Activated naive CD8-positive, alpha-beta T cell treated with anti-CD3 and anti-CD28 coated beads, Interleukin-2, amount 50 U/mL, for 16 hours (primary cell): ENCODE results near the gene MCCC2.
"Not testable (repeated sequence)": the region's sequence is repeated elsewhere in the genome, so short reads cannot be mapped to it uniquely, and the experiment has no call there.

Experiments
- DNase-seq: peaks from one replicate; pipeline ENCODE4 v3.0.0-alpha.2; 2020; ENCODE audit warnings: low read depth, low spot score

MCCC2 gene

GRCh38 chr5:71662381-71662780, 75.2 kb downstream of the MCCC2 start:
- no peak for DNase-seq

DNA sequence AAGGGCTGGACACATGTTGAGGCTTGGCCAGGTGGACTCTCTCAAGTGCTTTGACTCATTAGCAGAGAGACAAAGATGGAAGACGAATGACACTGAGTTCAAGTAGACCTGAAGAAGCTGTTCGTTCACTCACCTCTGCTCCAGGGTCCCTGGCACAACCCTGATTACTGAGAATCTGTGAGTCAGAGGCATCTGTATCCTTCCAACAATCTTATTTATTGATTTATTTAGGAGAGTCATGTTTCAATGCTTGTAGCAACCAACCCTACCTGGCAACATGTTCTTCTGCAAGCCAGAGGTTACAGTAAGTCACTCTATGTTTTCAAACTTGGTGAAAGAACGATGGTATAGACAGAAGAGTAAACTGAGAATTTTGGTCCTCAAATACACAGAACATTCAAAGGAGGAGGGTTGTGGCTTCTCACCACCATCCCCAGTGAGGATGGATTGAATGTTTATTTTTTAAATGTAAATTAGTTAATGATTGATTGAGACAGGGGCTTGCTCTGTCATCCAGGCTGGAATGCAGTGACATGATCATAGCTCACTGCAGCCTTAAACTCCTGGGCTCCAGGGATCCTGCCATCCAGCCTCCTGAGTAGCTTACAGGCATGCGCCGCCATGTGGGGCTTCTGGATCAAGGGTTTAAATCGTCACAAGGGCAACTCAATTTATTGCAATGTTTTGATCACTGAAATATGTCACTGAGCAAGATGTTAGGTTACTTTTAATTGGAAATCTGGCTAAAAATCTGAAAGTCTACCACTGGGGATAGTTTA, 76.2 kb downstream of the MCCC2 start:
- DNase-seq = no peak

DNA sequence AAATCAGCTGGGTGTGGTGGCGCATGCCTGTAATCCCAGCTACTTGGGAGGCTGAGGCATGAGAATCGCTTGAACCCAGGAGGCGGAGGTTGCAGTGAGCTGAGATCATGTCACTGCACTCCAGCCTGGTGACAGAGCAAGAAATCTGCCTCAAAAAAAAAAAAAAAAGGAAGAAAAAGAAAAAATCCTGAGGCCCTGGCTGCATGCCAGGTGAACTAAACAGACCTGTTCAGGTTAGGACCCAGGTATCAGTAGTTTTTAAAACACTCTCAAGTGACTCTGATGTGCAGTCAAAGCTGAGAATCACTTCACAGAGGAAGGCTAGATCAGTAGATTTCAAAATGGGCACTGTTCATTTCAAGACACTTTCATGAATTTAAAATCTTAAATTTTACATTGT, 77.5 kb downstream of the MCCC2 start:
- DNase-seq = not testable (repeated sequence)

DNA sequence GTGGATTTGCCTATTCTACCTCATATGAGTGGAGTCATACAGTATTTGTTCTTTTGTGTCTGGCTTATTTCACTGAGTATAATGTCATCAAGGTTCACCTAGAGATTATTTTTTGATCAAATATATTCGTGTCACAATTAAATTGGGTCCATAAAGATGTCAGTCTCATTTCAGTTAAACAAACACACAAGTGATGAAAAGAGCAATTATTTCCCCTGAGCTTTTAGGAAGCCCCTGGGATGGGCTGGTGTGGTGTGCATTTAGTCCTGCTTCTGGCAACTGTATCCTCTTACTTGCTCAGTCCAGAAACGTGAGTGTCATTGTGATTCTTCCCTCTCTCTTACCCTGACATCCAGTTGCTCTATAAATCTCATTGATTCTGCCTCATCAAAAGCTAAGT, 79.2 kb downstream of the MCCC2 start:
- no peak for DNase-seq

DNA sequence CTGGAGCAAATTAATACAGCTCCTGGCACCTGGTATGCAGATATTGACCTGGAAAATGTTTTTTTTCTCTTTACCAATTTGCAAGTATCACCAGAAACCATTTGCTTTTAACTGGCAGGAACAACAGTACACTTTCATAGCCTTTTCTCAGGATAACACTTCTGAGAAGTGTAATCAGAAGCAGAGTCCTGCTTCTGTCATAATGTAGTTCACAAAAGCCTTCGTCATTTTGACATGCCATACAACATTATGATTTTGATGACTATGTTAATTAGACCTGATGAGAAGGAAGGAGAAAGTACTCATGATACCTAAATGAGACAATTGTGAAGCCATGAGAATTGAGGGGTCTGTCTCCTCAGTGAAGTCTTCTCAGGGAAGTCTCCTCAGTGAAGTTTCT, 90.8 kb downstream of the MCCC2 start:
- DNase-seq = no peak

- DNase-seq = no peak
Measured at GRCh38 chr5:71679714-71680113, 92.6 kb downstream of the MCCC2 start.

GRCh38 chr5:71680510-71680909, 93.4 kb downstream of the MCCC2 start:
- DNase-seq = no peak

- DNase-seq = no peak
Measured at GRCh38 chr5:71681296-71681695, 94.2 kb downstream of the MCCC2 start.

GRCh38 chr5:71684309-71684708, 97.2 kb downstream of the MCCC2 start:
- DNase-seq = no peak

DNA sequence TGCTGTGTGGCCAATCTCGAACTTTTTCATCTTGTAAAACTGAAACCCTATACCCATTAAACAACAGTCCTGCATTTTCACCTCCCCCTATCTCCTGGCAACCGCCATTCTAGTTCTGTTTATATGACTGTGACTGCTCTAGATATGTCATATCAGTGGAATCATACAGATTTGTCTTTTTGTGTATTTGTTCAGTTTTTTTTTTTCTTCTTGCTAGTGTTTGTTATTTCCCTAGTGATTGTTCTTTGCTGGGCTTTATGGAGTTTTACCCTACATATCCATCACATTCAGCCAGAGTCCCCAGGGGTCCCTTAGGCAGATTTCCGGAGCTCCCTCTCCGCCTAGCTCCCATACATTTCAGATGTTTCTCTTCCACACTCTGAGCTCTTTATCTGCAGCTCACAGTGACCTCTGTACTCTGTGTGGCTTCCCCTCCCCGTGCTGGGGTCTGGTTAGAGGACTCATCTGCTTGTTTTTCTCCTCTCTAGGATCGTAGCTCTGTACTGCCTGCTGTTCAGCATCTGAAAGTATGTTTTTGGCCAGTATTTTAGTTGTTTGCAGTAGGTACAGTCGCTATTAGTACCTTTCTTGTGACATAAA, 106.8 kb downstream of the MCCC2 start:
- DNase-seq = no peak

- DNase-seq = no peak
Measured at GRCh38 chr5:71695071-71695470, 107.9 kb downstream of the MCCC2 start.

- no peak for DNase-seq
Measured at GRCh38 chr5:71695595-71695994, 108.5 kb downstream of the MCCC2 start.

GRCh38 chr5:71697967-71698366, 110.8 kb downstream of the MCCC2 start:
- no peak for DNase-seq

DNA sequence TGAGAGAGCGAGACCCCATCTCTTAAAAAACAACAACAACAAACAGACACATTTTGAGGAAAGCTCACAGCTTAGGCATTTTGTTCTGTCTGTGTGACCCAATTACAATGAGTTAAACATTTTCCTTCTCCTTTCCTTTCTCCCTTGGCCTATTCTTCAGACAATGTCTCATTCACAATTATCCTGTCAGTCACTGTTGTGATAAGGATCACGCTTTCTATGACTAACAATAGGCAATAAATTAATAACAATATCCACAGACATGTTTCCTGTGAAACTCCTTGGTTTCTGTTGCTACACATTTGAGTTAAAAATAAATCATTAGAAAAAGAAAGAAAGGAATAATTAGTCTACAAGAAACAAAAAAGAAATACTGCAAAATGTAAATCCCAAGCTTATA, 112.1 kb downstream of the MCCC2 start:
- no peak for DNase-seq

DNA sequence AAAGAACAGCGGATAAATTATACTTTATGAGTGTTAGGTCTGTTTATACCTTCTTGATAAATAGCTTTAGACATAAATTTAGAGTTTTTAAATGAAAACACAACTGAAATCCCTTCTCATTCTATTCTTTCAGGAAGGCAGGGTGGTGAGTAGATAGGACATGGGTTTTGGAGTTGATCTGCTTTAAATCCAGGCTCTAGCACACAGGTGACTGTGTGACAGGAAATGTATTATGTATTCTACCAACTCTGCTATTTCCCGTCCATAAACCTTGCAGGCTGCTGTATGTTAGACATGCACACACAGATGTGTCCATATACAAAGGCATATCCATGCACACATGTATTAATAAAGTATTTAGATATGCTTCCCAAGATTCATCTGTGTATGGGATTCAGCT, 112.6 kb downstream of the MCCC2 start:
- no peak for DNase-seq

GRCh38 chr5:71700803-71701202, 113.7 kb downstream of the MCCC2 start:
- DNase-seq = no peak

- DNase-seq = no peak
Measured at GRCh38 chr5:71701407-71701806, 114.3 kb downstream of the MCCC2 start.

- DNase-seq = no peak
Measured at GRCh38 chr5:71703941-71704340, 116.8 kb downstream of the MCCC2 start.

DNA sequence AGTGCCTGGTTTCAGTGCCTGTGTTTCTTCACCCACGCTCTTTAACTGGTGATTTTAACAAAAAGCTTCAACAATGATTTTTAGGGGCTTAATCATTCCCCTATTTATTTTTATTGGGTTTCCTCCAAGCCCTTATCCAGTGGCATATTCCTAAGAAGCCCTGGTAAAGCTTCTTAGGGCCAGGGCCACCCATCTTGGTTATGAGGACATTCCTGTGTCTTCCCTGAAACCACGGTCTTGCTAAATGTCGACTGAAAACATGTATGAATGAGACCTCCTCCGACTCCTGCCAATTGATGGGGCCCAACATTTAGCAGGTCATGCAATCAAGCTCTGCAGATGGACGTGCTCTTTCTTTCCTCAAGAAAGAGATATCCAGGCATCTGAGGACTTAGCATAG, 118.3 kb downstream of the MCCC2 start:
- no peak for DNase-seq

GRCh38 chr5:71706906-71707305, 119.8 kb downstream of the MCCC2 start:
- no peak for DNase-seq
